ENCODE results near the gene PLVAP.

PLVAP gene

DNA sequence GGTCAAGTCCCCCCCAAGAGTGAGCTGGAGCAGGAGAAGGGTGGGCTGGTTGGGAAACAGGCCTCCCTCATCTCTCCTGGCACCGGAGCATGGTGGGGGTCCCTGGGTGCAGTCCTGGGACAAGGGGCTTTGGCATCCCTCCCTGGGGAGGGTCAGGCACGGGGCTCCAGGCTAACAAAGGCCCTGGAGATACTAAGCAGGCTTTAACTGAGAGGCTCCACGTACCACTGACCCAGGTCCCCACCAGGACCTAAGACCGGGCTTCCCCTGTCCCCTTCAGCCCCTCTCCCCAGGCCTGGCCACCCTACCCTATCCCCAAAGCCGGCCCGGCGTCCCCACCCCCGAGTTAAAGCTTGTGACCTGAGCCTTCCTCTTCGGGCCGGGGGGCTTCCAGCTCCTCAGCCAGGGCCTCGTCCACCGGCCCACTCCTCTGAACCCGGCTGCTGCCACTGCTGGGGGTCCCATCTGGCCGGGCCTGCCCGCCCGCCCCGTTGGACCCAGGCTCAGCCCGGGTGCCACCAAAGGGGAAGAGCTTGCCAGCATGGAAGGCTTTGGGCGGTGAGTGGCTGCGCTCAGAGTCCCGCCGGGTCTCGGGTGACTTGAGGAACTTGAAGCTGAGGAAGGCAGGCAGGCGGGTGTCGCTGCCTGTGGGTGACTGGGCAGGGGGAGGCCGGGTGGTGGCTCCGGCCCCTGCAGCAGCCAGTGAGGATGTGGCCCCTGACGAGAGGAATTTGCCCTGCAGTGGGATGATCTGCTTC, 52.6 kb downstream of the PLVAP start:
- no peak for DNase-seq

DNA sequence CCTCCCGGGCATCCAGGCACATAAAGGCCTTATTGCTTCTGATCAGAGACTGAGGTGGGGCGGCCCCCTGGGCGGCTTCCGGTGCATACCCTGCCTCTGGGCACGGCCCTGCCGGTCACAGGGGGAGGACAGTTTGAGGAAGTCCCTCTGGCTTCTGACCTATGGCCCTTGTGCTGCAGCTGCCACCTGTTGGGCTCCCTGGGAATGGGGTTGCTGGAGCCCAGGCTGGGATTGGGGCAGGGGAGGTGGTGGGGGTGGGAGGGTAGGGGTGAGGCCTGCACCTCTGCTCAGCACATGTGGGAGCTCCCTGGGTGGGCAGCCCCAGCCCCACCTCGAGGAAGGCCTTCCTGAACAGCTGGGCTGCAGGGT, 53.2 kb downstream of the PLVAP start:
- DNase-seq: no peak

DNA sequence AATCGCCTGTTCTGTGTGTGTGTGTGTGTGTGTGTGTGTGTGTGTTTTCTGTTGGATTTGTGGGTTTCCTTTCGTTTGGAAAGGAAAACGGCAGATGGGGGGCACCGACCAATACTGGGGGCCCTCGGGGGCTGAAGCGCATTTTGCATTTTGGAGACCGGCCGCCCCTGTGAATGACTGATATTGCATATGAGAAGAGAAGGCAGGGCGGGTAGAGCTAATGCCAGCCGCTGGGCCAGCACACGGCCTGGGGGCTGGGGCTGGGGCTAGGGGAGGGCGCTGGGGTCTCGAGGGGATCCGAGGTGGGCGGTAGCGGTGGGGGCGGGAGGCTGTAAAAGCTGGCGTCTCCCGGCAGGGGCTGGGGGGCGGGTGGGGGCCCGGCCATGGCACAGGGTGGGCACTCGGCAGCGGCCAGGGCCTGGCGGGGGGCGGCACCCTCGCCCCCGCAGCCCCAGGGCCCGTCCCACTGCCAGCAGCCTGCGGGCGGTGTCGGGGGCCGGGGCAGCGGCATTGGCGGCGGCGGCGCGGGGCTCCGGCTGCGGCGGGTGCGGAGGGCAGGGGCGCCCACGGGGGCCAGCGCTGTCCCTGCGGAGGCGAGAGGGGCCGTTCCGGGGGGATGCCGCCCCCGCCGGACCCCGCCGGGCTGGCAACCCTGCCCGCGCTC, 53.7 kb downstream of the PLVAP start:
- no peak for DNase-seq

DNA sequence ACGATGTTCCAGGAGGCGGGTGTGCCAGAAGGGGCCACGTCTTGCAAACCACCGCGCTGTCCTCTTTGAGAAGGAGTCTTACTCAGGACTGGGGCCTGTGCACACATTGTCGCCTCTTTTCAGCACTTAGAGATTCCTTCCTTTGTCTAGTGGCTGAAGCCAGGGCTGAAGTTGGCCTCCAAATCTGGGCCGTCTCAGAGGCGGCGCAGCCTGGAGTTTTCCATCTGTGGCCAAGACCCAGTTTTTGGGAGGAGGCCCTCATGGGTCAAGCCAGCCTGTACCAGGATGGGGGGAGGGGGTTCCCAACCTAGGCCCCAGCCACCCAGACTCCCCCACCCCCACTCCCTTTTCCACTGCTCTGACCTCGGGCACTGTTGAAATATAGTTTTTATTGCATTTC, 54.3 kb downstream of the PLVAP start:
- peak in 43 of 58 donors; percentile 9 to 75 (median 43) for DNase-seq

DNA sequence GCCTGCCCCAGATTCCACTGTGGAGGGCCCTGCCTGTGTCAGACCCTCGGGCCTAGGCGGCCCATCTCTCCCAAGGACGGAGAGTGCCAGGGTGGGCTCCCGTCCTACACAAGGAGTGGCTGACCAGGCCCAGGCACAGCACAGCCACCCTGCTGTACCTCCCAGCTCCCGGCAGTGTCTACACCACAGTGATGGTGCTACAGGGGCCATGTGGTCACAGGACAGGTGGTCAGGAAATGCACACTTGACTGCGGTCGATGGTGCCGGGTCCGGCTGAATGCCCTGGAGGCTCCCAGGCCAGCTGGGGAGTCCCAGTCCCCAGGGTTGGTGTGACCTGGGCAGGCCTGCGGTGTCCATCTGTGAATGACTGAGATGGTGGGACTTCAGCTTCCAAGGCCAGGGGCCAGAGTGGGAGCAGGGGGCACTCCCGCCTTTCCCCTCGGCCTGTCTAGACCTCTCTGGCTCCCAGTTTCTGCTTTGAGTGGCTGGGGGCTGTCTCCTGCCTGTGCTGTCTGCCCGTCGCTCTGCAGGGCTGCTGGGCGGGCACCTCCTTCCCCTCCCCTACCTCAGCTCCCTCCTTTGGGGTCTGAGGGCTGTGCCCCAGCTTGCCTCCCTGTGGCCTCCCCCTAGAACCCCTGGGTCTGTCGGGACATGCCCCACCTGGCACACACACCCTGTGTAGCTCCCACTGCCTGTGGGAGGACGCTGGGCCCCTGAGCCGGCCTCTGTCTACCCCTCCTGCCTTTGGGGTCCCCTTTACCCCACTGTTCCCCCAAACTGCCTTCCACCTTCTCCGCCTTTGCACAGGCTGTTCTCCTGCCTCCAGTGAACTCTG, 55.3 kb downstream of the PLVAP start:
- DNase-seq: no peak

DNA sequence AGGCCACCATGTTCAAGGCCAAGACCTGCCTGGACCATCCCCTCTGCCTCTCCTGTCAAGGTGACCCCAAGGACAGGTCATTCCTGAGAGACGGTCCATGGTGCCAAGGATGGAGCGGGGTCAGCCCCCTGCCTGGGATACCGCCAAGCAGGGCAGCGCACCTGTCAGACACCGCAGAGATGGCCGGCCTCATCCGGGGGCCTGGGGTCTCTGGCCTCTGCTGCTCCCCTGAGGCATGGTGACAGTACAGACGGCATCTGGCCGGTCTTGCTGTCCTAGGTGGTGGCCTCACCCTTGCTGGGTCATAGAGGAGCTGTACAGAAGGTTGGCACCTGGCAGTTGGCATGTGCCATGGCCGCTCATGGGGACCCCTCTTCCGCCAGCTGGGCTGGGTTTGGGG, 56.7 kb downstream of the PLVAP start:
- DNase-seq: no peak

DNA sequence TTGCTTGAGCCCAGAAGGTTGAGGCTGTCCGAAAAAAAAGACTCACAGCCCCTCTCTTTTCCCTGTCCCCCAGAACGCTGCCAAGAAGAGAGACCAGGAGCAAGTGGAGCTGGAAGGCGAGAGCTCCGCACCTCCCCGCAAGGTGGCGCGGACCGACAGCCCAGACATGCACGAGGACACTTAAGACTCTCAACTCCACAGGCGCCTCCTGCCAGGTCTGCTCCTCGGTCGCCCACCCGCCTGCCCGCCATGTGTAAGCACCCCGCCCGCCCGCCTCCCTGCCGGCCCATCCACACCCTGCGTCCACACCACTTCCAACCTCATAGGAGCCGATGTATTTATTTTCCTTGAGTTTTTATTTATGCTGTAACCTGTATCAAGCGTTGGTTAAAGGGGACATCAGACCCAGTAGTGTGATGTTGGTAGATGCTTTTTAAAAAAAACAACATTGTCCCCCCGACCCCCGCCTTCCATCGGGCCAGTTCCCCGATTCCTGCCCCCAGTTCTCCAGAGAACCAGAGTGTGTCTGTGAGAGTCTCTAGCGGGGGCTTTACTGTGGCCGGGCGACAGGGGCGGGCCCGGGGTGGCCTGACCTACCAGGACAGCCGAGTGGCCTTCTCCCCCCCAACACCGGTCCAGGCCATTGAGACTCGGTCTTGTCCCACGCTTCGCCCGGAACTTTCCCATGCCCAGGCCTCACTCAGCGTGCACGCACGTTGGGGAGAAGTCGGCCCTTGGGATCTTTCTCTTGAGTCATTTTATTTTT, 57.5 kb downstream of the PLVAP start:
- DNase-seq: no peak

DNA sequence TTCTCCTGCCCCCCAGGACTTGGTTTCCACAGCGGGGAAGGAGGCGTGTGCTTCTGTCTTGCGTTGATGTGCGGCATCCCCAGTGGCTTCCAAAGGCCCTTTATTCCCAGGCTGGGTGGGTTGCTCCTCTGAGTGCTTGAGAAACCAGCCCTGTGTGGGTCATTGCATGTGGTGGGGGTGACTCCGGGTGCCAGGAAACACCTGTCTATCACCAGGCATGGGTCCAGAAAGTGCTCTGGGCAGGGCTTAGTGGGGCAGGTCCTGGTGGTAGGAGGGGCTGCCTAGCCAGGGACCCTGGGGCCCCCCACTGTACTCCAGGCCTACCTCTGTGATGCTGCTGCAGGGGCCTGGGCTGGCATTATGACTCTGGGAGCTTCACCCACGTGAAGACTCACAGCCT, 58.2 kb downstream of the PLVAP start:
- no peak for DNase-seq

DNA sequence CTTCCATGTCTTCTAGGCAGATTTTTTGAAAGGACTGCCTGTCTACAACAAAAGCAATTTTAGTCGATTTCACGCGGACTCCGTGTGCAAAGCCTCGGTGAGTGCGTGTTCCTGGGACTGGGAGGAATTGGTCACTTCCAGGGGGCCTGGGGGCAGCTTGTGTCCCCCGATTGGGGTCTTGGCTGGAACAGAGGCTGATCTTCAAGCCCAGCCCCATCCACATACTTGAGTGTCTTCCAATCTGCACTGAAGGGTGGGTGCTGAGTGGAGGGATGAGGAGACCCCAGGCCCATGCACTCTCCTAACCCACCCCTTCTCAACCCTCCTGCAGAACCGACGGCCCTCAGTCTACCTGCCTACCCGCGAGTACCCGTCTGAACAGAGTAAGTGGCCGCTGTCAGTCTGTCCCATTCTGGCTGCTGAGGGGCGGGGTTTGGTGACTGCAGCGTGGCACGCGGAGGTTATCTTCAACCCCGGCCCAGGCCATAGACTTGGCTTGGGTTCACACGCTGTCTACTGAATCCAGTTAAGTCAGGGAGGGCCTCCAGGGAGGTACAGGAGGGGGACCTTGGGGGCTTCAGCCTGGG, 63.0 kb downstream of the PLVAP start:
- DNase-seq: no peak

DNA sequence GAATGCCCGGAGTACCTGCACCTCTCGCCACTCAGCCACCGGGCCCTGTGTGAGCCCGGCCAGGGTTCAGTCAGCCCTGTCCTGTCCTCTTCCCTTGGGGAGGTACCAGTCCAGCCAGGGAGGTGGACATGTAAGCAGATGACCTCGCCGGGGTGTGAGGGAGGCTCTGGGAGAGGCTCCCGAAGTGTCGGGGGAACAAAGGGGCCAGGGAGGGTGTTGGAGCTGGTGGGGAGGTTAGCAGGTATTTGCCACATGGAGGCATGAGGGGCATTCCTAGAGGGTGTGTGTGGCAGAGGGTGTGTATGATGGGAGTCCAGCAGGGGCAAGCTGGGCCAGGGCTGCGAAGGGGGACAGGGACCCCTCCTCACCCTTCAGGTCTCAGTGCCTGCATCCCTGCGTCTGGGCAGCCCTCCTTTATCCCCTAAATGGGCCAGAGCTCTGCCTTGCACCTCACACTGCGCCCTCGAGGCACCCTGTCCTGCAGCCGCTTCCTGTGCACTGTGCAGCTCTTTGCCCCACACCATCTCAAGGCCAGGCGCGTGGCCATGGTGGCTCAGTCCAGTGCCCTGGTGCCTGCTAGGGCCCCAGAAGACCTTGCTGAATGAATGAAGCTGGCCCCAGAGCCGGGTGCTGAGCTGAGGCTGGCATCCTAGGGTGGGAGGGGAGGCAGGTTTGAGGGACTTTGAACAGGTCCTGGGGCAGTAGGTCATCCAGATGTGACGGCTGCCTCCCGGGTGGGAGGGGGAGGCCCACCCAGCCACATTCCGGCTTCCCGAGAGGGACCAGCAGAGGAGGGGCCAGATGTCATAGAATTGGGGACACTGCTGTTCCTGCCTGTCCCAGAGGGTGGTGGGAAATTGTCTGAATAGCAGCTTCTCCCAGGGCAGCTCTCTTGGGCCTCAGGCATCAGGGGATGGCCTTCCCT, 64.7 kb downstream of the PLVAP start:
- DNase-seq: no peak

DNA sequence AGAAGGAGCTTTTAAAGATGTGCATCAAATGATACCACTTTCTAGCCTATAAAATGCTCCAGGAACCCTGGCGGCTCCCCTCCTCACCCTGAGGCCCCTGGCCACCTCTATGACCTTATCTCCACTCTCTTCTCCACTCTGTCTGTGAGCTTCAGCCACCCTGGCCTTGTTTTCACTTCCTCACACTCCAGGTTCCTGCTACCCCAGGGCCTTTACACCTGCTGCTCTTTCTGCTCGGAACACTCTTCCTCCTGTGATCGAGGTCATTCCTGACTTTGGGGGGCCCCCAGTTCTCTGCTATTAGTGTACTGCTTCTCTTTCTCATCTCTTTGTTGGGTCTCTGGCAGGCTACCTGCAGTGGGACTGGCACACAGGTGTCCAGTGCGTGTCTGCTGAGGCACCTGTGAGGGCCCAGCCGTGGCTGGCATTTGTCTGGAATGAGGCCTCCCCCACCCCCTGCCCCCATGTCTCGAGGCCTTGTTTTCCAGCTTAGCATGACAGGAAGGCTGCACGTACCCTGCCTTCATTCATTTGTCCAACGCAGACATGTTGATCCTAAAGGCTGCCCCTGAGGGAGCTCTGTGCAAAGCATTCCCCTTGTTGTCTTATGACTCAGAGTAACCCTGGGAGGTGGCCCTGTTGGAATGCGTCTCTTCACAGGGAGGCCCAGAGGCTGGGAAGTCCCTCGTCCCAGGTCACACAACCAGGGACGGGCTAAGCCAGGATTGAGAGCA, 65.5 kb downstream of the PLVAP start:
- DNase-seq: no peak

DNA sequence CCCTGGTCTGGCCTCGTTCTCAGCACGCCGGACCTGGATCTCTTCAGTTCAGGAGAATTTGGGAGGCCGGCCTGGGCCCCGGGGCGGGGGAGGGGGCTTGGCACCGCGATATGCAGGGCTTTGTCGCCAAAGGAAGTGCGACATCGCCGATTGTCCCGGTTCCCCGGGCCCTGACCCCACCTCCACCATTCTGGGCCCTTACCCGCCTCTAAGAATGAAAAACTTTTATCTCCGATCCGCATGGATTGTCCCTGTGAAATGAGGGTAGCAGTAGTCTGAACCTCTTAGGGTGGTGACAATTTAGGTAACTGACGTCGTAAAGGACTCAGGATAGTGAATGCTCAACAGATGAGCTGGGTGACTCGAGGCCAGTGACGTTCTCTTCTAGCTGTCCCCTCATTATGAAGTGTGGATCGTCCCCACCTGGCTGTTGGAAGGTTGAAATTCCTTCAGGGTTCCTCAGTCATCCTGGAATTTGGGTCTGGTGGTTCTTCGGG, 67.1 kb downstream of the PLVAP start:
- peak in 5 of 58 donors; percentile 42 to 64 (median 48) for DNase-seq

DNA sequence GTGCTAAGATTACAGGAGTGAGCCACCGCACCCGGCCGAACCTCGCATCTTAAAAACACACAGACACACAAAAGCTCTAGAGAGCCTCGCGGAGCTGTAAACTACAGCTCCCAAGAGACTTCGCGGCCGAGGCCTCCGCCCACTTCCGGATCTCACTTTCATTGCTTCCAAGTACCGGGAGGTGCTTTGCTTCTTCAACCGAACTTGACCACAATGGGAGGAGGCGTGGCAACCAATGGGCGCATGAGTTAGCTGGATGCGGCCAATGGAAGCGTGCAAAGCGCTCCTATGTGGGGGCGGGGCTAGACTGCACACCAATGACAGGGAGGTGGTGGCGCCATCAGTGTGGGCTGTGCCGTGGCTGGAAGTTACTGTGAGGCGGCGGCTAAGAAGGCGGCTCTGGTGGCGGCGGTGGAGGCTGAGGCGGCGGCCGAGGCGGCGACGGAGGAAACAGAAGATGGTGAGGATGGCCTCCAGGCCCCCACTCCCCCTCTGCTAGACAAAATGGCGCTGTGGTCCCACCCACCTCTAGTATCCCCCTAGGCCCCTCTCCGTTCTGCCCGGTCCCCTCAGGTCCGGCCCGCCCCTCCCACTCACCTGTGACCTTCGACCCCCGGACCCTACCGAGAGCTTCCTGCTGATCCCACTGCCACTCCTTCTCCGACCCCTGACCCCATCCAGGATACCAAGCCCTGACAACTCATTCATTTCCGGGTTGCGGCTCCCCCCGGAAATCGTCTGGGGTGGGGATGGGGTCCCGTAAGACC, 67.8 kb downstream of the PLVAP start, which contains the start of gene DDA1:
TSS of gene DDA1 (plus strand) at position 366 of the 767 bp plus-strand sequence. CDS start at position 458, 92 bp downstream.
- peak; percentile 80 to 100 (median 99) for DNase-seq

DNA sequence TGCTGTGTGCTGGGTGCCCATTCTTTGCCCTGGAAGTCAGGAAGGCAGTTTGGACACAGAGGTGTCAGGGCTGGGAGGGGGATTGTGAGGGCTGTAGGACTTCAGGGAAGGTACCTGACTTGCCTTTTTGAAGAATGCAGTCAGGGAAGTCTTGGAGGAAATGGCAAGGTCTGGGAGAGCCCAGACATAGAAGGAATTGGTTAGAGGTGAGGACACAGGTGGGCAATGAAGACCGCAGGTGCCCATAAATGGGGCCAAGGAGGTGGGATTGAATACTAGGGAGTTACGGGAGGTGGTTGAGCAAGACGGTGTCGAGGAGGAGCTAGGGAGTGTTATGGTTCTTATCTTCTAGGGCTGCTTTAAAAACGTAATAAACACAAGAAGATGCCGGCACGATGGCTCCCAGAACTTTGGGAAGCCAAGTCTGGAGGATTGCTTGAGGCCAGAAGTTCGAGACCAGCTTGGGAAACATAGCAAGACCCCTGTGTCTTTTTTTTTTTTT, 69.2 kb downstream of the PLVAP start:
- DNase-seq: no peak

DNA sequence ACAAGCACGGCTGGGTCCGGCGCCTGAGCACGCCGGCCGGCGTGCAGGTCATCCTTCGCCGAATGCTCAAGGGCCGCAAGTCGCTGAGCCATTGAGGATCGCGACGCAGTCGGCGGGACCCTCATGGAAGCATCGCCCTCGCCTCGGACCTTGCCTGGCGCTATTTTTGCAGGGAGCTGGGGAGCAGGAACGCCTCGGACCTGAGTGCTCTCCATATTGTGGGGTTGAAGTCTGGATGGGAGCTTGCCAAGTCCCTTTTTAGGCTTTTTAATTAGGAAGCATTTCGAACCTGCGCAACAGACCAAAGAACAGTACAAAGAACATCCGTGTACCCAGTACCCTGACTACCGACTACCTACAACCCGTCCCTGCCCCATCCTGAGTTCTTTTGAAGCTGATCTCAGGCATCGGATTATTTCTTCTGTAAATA, 70.8 kb downstream of the PLVAP start:
- DNase-seq: peak in 5 of 58 donors; percentile 30 to 67 (median 40)

DNA sequence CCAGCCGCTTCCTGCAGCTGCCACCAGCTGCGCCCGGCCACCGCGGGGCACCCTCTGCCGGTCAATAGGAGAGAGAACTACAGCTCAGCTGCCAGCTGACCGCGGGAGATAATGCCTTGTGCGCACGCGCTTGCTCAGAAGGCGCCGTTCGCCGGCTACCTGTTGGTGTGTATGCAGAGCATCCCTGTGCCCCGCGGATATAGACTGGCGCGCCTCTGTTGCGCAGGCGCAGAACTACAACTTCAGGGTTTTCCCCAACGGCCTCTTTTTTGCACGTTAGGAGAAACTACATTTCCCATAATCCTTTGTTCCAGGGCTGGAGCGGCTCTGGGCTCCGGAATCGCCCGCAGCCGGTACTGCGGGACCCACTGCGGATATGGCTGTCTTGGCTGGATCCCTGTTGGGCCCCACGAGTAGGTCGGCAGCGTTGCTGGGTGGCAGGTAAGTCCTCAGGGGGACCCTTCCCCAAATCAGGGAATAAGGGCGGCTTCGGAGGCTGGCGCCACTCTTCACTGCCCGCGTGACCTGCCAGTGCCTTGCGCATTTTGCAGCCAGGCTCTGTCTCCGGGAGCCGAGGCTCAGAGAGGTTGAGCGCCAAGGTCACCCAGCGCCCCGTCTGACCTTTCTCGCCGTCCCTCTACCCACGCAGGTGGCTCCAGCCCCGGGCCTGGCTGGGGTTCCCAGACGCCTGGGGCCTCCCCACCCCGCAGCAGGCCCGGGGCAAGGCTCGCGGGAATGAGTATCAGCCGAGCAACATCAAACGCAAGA, 71.4 kb downstream of the PLVAP start, which contains the start of gene MRPL34:
TSS of gene MRPL34 (plus strand) at position 356 of the 768 bp plus-strand sequence. CDS start at position 377, 21 bp downstream.
- peak; percentile 67 to 100 (median 94) for DNase-seq

DNA sequence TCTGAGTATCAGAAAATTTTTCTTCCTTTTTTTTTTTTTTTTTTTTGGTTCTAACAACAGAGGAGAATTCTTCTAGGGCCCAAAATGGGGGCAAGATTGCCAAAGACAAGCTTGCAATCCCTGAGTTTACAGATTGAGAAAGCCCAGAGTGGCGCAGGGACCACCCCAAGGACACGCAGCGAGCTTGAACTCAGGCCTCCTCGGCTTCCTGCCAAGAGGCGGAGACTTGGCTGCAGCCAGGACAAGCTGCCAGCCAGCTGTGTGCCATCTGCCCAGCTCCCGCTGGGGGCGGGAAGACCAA, 72.0 kb downstream of the PLVAP start:
- peak in 1 of 58 donors; percentile 100 for DNase-seq
